GM21367 (cell line): Measurements from ENCODE around the gene NDUFA7.
A peak's percentile ranks its signal among the peaks of the same experiment; 100 is the strongest.
"Not testable (repeated sequence)": the region's sequence is repeated elsewhere in the genome, so short reads cannot be mapped to it uniquely, and the experiment has no call there.

Experiments used
- ATAC-seq: cut with Tn5 transposase; IDR thresholded peaks from one replicate; pipeline ENCODE4 v1.9.1; 2021; ENCODE audit not compliant: unreplicated experiment

NDUFA7 gene

DNA sequence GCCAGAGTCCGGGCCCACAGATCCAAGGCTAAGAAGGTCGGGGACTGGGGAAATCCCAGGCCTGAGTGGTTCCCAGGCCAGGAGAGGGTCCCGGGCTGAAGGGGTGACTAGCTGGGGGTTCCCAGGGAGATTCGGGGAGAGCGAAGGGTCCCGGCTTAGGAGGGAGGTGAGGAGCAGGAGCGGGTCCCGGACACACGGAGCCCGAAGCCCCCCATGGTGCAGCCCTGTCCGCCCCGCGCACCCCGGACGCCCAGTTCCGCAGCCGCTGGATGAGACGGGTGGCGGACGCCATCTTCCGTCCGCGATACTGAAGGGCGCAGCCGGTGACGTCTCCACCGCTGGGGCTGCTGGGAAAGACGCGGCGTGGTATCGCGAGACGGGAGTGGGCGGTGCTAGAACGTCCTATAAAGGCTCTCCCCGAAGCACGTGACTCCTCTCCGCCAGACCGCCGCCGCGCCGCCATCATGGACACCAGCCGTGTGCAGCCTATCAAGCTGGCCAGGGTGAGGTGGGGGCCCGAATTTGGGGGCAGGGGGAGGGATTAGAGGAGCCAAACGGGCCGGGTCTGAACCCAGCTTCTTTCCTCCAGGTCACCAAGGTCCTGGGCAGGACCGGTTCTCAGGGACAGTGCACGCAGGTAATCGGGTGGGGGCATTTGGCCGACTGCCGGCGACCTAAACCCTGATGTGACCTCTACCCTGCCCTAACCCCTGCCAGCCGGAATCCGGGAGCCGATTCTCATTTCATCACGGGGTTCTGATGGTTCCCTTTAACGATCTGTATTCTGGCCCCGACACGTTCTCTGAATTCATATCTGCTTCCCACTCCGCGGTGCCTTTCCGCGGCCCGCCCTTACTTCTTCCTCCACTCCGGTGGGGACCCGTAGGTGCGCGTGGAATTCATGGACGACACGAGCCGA lies at the start of gene NDUFA7, which contains the start of gene RPS28:
TSS of gene NDUFA7 (minus strand) at position 309 of the 919 bp plus-strand sequence. CDS start at position 292, 17 bp downstream.
TSS of gene RPS28 (plus strand) at position 430 of the 919 bp plus-strand sequence. CDS start at position 465, 35 bp downstream.
- ATAC-seq: peak; percentile 65

DNA sequence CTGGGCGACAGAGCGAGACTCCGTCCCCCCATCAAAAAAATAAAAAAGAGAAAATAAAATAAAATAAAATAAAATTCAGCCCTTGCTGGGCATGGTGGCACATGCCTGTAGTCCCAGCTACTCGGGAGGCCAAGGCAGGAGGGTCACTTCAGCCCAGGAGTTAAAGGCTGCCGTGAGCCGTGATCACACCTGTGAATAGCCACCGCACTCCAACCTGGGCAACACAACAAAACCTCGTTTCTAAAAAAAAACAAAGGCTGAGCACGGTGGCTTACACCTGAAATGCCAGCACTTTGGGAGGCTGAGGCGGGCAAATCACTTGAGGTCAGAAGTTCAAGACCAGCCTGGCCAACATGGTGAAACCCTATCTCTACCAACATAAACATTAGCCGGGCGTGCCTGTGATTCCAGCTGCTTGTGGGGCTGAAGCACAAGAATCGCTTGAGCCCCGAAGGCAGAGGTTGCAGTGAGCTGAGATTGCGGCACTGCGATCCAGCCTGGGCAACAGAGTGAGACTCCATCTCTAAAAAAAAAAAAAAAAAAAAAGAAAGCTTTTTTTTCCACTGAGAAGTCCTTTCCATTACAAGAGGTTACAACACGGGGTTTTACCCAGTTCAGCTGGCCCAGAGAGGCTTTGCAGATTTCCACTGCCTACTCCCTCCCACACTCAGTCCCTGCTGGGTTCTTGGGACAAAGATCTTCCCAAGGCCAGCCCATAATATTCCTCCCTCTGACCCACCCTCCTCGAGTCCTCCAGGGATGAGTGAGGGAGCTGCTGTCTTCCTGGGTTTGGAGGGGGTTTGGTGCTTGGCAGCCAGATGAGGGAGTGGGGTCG lies 49.2 kb upstream of the NDUFA7 start:
- no peak for ATAC-seq

DNA sequence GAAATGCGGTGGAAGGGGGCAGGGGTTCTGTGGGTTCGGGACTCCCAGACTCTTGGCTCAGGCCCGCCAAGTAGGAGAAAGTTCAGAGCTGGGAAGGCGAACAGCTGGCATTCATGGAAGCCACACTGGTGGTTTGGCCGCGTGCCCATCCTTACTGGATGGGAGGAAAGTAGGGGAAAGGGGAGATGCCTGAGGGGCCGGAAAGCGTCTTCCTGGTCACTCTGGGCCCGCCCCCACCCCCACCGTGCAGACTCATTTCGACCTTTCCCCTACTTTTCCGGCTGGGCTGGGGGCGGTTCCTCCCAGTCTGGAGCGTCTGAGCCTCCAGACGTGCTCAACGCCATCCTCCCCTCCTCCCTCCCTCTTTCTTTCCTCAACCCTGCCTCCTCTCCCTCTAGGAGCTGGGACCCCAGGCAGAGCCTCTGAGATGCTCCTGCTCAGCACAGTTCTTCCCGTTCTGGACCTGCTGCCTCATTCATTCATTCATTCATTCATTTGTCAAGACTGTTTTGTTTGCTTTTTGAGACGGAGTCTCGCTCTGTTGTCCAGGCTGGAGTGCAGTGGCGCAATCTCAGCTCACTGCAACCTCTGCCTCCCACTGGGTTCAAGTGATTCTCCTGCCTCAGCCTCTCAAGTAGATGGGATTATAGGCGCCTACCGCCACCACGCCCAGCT lies 46.3 kb upstream of the NDUFA7 start:
- ATAC-seq: no peak

DNA sequence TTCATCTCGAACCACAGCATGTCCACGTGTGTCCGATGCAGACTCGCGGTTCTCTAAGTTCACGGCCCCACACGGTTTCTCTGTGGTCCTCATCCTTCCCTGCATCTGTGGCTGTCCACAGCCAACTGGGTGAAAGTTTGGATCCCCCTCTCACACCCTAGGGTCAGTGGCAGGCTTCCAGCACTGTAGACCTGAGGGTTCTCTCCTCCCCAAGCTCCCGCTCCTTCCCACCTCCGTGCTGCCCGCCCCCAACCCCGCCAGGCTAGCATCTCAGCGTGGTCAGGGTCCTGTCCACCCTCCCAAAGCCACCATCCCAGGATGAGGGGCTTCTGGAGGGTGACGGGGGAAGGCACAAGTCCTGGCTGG lies 45.8 kb upstream of the NDUFA7 start:
- no peak for ATAC-seq

DNA sequence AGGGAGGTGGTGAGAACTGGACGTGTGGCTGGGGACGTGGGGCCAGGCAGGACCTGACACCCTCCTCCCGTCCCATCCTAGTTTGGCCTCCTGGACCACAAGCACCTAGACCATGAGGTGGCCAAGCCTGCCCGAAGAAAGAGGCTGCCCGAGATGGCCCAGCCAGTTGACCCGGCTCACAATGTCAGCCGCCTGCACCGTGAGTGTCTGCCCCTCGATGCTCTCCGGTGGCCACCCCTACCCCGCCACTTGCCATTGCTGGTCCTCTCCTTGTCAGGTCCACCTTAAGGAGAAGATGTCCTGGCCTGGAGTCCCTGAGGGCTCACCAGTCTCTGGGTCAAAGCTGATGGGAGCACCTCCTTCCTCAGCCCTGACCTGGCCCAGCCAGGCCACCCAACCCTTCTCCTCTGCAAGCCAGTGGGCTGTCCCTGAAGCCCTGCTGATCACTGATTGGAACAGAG lies 45.0 kb upstream of the NDUFA7 start:
- ATAC-seq: no peak

DNA sequence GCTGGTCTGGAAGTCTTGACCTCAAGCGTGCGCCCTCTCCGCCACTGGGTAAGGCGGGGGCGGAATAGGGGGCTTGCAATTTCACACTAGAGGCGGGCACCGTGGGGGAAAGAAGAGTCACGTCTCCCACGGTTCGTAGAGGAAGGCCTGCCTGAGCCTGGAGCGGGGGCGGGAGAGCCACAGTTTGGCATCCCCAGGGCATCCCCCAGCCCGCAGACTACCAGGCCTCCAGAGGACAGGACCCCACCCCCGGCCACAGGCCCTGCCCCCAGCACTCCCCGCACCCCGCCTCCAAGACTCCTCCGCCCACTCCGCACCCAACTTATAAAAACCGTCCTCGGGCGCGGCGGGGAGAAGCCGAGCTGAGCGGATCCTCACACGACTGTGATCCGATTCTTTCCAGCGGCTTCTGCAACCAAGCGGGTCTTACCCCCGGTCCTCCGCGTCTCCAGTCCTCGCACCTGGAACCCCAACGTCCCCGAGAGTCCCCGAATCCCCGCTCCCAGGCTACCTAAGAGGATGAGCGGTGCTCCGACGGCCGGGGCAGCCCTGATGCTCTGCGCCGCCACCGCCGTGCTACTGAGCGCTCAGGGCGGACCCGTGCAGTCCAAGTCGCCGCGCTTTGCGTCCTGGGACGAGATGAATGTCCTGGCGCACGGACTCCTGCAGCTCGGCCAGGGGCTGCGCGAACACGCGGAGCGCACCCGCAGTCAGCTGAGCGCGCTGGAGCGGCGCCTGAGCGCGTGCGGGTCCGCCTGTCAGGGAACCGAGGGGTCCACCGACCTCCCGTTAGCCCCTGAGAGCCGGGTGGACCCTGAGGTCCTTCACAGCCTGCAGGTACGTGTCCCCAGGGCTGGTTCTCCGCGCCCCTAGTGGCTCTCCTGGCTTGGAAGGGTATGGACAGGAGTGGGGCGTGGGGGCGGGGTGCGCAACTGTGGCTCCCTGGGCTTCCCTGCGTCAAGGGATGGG lies 42.9 kb upstream of the NDUFA7 start, which contains the start of gene ANGPTL4:
TSS of gene ANGPTL4 (plus strand) at position 353 of the 969 bp plus-strand sequence. CDS start at position 520, 167 bp downstream.
- no peak for ATAC-seq

DNA sequence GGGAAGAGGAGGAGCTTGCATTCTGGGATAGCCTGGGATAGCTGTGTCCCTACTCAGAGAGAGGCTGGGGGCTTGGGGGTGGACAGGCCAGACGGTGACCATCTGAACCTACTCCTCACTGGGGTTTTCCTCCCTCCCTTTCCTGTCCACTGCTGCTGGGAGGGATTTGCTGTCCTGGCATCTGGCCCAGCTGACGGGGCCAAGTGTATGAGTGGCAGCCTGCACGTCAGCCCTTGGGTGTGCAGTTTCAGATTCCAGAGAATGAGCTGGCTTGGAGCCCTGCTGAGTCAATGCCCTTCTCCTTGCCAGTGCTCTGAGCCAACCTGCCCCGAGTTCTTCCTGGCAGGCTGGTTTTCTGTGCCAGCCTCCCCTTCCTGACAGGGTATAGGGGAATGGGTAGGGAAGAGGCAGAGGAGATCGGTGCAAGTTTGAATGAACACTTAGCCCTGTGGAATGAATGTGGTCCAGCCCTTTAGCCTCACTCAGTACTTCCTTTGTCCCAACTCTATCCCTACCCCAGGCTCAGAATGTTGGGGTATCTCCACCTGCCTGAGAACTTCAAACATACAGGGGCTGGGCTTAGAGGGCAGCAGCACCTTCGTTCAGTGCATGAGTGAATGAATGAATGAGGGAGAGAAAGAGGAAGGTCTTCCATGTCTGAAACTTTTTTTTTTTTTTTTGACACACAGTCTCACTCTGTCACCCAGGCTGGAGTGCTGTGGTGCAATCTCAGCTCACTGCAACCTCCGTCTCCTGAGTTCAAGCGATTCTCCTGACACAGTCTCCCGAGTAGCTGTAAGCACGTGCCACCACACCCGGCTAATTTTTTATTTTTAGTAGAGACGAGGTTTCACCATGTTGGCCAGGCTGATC lies 41.0 kb upstream of the NDUFA7 start:
- no peak for ATAC-seq

DNA sequence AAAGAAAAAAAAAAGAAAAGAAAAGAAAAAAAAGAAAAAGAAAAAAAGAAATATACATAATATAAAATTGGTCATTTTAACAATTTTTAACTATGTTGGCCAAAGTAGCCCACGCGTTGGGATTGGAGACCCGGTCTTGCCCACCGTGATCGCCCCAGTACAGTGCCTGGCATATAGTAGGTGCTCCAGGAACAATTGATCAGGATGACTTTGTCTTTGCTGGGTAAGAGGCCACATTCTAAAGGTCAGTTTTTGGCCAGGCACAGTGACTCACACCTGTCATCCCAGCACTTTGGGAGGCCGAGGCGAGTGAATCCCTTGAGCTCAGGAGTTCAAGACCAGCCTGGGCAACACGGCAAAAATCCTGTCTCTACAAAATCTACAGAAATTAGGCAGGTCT lies 39.0 kb upstream of the NDUFA7 start:
- no peak for ATAC-seq

DNA sequence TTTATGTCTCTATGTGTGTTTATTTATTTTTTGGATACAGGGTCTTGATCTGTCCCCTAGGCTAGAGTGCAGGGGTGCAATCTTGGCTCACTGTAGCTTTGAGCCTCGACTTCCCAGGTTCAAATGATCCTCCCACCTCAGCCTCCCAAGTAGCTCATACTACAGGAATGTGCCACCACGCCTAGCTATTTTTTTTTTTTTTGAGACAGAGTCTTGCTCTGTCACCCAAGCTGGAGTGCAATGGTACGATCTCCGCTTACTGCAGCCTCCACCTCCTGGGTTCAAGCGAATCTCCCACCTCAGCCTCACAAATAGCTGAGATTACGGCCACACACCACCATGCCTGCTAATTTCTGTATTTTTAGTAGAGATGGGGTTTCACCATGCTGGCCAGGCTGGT lies 37.8 kb upstream of the NDUFA7 start:
- no peak for ATAC-seq

DNA sequence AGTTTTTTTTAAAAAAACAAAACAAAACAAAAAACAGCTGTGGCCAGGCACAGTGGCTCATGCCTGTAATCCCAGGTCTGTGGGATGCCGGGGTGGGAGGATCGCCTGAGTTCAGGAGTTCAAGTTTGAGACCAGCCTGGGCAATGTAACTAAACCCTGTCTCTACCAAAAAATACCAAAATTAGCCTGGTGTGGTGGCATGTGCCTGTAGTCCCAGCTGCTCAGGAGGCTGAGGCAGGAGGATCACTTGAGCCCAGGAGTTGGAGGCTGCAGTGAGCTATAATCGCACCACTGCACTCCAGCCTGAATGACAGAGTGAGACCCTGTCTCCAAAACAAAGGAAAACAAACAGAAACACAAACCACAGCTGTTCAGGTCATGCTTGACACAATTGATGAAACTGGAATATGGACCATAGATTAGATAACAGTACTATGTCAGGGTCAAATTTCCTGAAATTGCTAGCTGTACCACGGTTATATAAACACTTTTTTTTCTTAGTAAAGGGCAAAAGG lies 35.9 kb upstream of the NDUFA7 start:
- no peak for ATAC-seq

DNA sequence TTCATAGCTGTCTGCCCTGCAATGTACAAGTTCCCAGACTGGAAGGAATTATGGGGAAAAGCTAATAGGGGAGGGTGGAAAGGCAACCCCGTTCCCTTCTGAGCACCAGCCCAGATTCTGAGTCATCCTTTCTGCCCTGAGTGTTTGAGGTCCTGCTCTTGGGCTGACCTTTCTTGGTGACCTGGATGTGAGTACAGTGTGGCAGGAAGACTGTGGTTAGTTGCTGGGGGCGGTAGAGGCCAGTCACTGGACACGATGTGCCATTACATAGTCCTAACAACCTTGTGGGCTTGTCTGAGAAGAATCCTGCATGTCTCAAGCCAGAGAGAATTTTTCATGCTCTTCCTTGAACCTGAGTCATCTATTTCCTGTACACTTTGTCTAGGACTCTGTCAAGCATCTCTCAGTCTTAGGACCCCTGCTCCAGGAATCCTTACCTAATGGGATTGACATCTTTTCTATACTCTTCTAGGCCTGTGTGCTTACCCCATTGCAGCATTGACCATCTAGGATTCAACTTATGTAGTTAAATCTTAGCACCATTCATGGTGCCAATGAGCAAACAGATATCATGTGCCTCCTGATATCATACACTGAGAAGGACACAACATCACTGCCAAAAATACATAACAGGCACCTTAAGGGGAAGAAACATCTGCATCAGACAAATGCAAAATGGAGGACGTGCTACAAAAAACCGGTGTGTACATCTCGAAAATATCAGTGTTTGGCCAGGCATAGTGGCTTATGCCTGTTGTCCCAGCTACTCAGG lies 34.6 kb upstream of the NDUFA7 start:
- ATAC-seq: no peak

DNA sequence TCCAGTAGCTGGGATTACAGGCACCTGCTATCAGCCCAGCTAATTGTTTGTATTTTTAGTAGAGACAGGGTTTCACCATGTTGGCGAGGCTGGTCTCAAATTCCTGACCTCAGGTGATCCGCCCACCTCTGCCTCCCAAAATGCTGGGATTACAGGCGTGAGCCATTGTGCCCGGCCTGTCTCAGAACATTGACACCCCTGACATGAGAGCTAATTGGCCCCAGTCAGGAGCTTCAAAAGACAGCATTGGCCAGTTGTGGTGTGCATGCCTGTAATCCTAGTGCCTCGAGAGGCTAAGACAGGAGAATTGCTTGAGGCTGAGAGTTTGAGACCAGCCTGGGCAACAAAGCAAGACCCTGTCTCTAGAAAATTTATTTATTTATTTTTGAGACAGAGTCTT lies 31.7 kb upstream of the NDUFA7 start:
- not testable (repeated sequence) for ATAC-seq

DNA sequence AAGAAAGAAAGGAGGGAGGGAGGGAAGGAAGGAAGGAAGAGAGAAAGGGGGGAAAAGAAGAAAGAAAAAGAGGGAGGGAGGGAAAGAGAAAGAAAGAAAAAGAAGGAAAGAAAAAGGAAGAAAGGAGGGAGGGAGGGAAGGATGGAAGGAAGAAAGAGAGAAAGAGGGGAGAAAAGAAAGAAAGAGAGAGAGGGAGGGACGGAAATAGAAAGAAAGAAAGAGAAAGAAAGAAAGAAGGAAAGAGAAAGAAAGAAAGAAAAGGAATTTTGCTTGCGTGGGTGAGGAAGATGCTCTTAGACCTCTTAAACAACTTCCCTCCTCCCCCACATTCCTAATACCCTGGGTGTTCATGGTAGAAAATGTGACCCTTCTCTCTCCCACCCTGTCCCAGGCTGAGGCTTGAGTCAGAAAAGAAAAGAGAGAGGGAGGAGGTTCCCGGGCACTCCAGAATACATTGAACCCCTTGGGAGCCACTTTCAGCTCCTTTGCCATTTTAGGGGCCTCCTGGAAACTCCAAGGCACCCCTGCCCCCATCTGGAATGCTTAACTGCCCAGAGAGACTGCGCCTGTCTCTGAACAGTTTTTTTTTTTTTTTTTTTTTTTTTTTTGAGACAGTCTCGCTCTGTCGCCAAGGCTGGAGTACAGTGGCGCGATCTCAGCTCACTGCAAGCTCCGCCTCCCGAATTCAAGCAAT lies 31.1 kb upstream of the NDUFA7 start:
- no peak for ATAC-seq

DNA sequence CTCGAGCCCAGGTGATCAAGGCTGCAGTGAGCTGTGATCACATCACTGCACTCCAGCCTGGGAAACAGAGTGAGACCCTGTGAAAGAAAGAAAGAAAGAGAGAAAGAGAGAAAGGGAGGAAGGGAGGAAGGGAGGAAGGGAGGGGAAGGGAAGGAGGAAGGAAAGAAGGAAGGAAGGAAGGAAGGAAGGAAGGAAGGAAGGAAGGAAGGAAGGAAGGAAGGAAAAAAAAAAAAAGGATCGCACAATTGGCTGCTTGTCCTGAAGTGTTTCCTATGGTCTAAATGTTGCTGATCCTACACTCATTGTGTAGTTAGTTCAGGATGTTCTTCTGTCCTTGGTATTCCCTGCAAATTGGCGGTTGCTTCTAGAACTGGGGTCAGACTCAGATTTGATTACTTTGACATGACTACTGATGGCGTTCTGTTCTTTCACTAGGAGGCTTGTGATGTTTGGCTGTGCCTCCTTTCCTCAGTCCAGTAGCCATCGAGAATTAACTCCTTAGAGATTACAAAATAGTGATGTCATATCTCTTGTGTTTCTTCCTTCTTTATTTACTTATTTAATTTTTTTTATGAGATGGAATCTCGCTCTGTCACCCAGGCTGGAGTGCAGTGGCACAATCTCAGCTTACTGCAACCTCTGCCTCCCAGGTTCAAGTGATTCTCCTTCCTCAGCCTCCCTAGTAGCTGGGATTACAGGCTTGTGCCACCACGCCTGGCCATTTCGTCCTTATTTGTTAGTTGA lies 28.6 kb upstream of the NDUFA7 start:
- ATAC-seq: not testable (repeated sequence)

DNA sequence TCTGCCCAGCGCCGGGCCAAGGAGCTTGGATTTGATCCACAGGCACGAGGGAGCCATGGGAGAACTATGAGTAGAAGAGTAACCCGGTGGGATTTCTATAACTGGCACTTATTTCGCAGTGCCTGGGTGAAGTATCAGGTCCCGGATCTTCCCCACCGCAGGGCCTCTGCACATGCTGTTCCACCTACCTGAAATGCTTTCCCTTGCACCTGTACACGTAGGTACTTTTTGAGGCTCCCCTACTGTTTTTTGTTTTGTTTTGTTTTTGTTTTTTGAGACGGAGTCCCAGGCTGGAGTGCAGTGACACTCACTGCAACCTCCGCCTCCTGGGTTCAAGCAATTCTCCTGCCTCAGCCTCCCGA lies 22.3 kb upstream of the NDUFA7 start:
- ATAC-seq: no peak

DNA sequence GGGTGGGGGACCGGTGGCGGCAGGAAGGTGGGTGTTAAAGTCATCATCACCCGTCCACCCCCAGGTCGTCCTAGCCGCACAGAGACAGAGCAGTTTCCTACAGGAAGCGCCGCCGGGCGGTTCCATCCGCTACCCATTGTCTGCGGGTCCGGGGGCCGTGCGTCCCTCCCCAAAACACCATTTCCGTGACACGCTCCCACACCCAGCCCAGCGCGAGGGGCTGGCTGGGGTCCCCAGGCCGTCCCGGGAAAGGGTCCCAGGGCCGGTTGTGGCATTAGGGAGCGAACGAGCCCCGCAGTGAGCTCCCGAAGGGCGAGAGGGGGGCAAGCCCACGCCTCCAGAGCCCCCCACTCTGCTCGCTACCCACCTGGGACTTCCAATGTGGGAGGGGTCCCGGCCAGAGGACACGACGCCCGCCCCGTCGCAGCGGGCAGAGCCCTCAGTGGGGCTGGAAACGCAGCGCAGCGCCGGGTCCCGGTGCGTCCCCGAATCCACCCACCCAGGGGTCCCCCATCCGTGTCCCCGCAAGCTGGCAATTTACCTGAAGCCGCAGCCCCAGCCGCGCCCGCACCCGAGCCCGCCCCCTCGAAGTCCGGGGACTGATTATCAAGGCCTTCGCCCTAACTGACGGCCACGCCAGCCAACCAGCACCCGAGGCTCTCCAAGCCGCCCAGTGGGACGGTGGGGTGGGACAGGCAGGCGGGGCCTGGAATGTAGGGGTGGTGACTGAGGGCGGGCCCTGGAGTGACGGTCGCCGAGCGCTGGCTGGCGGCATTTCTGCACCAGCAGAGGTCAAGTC lies 21.7 kb upstream of the NDUFA7 start, which contains the start of gene KANK3:
TSS of gene KANK3 (minus strand) at position 579 of the 799 bp plus-strand sequence. CDS start 5,434 bp downstream, outside the sequence.
- ATAC-seq: peak; percentile 55
